RWPE1 (cell line): ENCODE measurements around the gene ESAM.

ENCODE experiments used
- CTCF ChIA-PET: fragments of 350-600 bp; sonication (Branson Sonifier 250); formaldehyde crosslinking; extraction: SDS; loops from one replicate; lab custom pipeline; 2021; lab: Yijun Ruan, JAX
- POLR2A ChIA-PET: fragments of 400-600 bp; formaldehyde crosslinking; extraction: SDS; loops from one replicate; lab custom pipeline; 2020; ENCODE audit warnings: antibody characterized with exemption; ENCODE audit not compliant: low non-redundant PET; lab: Yijun Ruan, JAX
- DNase-seq: peaks from one replicate; pipeline ENCODE4 v3.0.0; 2012; ENCODE audit warnings: low spot score
- H3K27ac ChIP-seq: fragments of 450-650 bp; 2 replicates; pipeline ENCODE4 v1.5.1; 2017
- CTCF ChIP-seq: fragments of 450-650 bp; conservative IDR thresholded peaks from 2 replicates; pipeline ENCODE4 v1.5.1; 2017; ENCODE audit warnings: low read depth, mild to moderate bottlenecking

Gene ESAM

GRCh38 chr11:124747406-124748099 is 14.5 kb downstream of the ESAM start:
- DNase-seq: no peak

GRCh38 chr11:124746621-124747243 is 15.4 kb downstream of the ESAM start:
- TF ChIP-seq CTCF: peak; percentile 73
- ChIA-PET POLR2A (interaction anchor here (0.8 kb wide), 1 partner anchor 73 kb away, joined by 5 read pairs; the partner anchor contains the start of genes SIAE and SPA17), CTCF (interaction anchor here (0.5 to 1.6 kb wide), 13 partner anchors 11 to 106 kb away, joined by 3 to 13 read pairs (median 4); no protein-coding TSS in a partner anchor)
- peak overlapping the region; percentile 36 for H3K27ac ChIP-seq
- peak; percentile 94 for DNase-seq

More at GRCh38 chr11:124747406-124748099, 14.5 kb downstream of the ESAM start:
- peak overlapping the region; percentile 36; the same call in 1 of the 2 replicates for H3K27ac ChIP-seq
- no peak for TF ChIP-seq CTCF
- ChIA-PET CTCF (interaction anchor here (0.6 to 1.6 kb wide), 5 partner anchors 10 to 89 kb away, joined by 3 to 13 read pairs (median 4); no protein-coding TSS in a partner anchor), POLR2A (no interaction called here)

- no peak for TF ChIP-seq CTCF
- CTCF ChIA-PET: interaction anchor here (0.6 to 1.6 kb wide), 11 partner anchors 12 to 106 kb away, joined by 3 to 13 read pairs (median 4); no protein-coding TSS in a partner anchor
- peak; percentile 47 for DNase-seq
- POLR2A ChIA-PET: interaction anchor here (0.8 kb wide), 1 partner anchor 73 kb away, joined by 5 read pairs; the partner anchor contains the start of genes SIAE and SPA17
- peak overlapping the region; percentile 36 for H3K27ac ChIP-seq
Measured at GRCh38 chr11:124745835-124746620, 16.1 kb downstream of the ESAM start.

- POLR2A ChIA-PET: no interaction called here
- DNase-seq: no peak
- no peak for TF ChIP-seq CTCF
- CTCF ChIA-PET: interaction anchor here (0.6 to 1.5 kb wide), 2 partner anchors 18 to 48 kb away, joined by 5 read pairs; no protein-coding TSS in a partner anchor
- no peak overlapping the region for H3K27ac ChIP-seq
Measured at GRCh38 chr11:124745270-124745834, 16.7 kb downstream of the ESAM start.

GRCh38 chr11:124743050-124743449 is 19.0 kb downstream of the ESAM start:
- TF ChIP-seq CTCF: no peak
- POLR2A ChIA-PET: no interaction called here
- no peak for DNase-seq
- no peak overlapping the region for H3K27ac ChIP-seq
- CTCF ChIA-PET: no interaction called here
